ENCODE data around the gene SPHK1.

DNA sequence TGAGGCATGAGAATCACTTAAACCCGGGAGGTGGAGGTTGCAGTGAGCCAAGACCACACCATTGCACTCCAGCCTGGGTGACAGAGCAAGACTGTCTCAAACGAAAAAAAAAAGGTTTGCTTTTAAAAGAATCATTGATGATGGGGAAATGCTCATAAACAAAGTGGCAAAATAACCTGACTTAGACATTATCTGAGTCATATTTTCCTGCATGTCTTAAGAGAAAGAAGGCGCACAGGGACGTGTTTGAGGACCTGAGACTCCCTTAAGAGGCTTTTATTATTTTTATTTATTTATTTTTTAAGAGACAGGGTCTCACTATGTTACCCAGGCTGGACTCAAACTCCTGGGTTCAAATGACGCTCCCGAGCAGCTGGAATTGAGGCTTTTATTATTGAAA is 25.0 kb upstream of the SPHK1 start:
- TF ChIP-seq CTCF (IDR thresholded peaks at IDR 0.05 in 4 of 5, conservative IDR thresholded peaks at IDR 0.05 in 1 of 5), result no peak
- no peak for TF ChIP-seq POLR2A (IDR thresholded peaks at IDR 0.05)

All from gastrocnemius medialis (tissue), 4 donors.